ENCODE results near the gene ZNF408. TPM values are rescaled to one million over a fixed set of nuclear protein-coding genes. Genes with fewer than 3 reads are reported as not detected.
"Not testable (repeated sequence)": the region's sequence is repeated elsewhere in the genome, so short reads cannot be mapped to it uniquely, and the experiment has no call there.

ZNF408 gene
- total and polyA plus RNA-seq, 12 donors = 2.2 to 13.8 (median 9.2) TPM

DNA sequence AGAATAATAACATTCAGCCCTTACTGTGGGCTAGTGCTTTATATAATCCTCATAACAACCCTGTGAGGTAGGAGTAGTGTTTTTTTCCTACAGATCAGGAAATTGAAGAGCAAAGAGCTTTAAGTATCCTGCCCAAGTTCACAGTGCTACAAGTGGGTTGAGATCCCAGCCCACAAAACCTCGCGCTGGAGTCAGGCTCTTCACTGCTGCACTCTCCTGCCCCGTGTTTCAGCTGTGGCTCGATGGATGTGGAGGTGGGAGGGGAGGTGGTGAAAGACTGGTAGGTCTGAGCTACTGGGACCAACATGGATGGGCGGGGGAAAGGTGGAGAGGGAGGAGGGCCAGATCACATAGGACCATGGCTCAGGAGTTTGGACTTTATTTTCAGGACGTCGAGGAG, 6.1 kb downstream of the ZNF408 start:
- H3K9me3 ChIP-seq (replicated peaks in 1 of 3) = no peaks in the 10 kb centered on the region
- DNase-seq = no peak
- no peaks in the 10 kb centered on the region for H3K27me3 ChIP-seq
- H3K4me3 ChIP-seq = no peak overlapping the region
- TF ChIP-seq, protein P1, sequence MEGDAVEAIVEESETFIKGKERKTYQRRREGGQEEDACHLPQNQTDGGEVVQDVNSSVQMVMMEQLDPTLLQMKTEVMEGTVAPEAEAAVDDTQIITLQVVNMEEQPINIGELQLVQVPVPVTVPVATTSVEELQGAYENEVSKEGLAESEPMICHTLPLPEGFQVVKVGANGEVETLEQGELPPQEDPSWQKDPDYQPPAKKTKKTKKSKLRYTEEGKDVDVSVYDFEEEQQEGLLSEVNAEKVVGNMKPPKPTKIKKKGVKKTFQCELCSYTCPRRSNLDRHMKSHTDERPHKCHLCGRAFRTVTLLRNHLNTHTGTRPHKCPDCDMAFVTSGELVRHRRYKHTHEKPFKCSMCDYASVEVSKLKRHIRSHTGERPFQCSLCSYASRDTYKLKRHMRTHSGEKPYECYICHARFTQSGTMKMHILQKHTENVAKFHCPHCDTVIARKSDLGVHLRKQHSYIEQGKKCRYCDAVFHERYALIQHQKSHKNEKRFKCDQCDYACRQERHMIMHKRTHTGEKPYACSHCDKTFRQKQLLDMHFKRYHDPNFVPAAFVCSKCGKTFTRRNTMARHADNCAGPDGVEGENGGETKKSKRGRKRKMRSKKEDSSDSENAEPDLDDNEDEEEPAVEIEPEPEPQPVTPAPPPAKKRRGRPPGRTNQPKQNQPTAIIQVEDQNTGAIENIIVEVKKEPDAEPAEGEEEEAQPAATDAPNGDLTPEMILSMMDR (IDR thresholded peaks at IDR 0.05) = no peak
- no peak for TF ChIP-seq POLR2A (IDR thresholded peaks at IDR 0.05)
- H3K27ac ChIP-seq = no peak overlapping the region
- 85 to 90% (median 89%) methylated on average over 7 of the region's 7 CpGs for WGBS, 4 donors
- intact Hi-C loops (cut with DNase I) = no loop called here
- peaks cover 1 to 19% of the 10 kb centered on the region in 2 donors for H3K4me1 ChIP-seq (replicated peaks in 1 of 2)
- H3K36me3 ChIP-seq (replicated peaks in 1 of 2) = peaks cover 0 to 57% of the 10 kb centered on the region in 2 donors

DNA sequence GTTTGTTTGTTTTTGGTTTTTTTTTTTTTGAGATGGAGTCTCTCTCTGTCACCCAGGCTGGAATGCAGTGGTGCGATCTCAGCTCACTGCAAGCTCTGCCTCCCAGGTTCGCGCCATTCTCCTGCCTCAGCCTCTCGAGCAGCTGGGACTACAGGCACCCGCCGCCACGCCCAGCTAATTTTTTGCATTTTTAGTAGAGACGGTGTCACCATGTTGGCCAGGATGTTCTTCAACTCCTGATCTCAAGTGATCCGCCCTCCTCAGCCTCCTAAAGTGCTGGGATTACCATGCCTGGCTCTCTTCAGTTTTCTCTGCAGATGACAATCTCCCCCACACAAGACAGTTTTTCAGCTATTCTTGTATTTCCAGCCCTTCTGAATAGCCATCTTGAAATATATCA, 8.5 kb downstream of the ZNF408 start:
- peaks cover 0 to 35% of the 10 kb centered on the region in 2 donors for H3K36me3 ChIP-seq (replicated peaks in 1 of 2)
- peaks cover 4 to 13% of the 10 kb centered on the region in 2 donors for H3K4me1 ChIP-seq (replicated peaks in 1 of 2)
- H3K27me3 ChIP-seq; DNase-seq; H3K4me3 ChIP-seq; intact Hi-C loops (cut with DNase I); H3K27ac ChIP-seq; H3K9me3 ChIP-seq (replicated peaks in 1 of 3): not testable (repeated sequence)
- WGBS, 4 donors = 93 to 96% (median 94%) methylated on average over 9 of the region's 9 CpGs

DNA sequence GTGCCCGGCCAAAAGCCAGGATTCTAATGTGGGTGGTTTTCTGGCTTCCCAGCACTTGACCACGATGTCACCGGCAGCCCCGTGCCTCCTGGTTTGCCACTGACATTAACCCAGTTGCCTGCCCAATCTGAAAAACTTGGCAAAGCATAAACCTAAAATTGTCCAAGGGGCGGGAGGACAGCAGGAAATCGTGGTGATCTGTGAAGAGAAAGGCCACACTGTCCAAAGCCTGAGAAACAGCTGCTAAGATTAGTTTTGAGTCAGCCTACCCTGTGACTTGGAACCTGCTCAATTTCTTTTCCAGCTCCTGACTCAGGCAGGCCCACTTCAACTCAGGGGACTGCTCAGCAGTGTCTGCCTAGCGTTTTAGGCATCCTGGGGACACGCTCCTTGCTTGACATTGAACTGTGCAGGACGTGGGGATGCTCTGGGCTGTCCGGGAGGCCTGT, 10.0 kb downstream of the ZNF408 start:
- no peaks in the 10 kb centered on the region for H3K9me3 ChIP-seq (replicated peaks in 1 of 3)
- no peaks in the 10 kb centered on the region for H3K27me3 ChIP-seq
- TF ChIP-seq POLR2A (IDR thresholded peaks at IDR 0.05) = peak in 1 of 2 donors; percentile 86
- TF ChIP-seq, protein P1 (IDR thresholded peaks at IDR 0.05) = no peak
- H3K4me3 ChIP-seq = no peak overlapping the region
- H3K4me1 ChIP-seq (replicated peaks in 1 of 2) = peaks cover 4 to 17% of the 10 kb centered on the region in 2 donors
- intact Hi-C loops (cut with DNase I) = no loop called here
- WGBS, 4 donors = 27 to 32% (median 29%) methylated on average over 6 to 10 of the region's 10 CpGs
- peak overlapping the region; percentile 81 to 94 (median 92) for H3K27ac ChIP-seq
- H3K36me3 ChIP-seq (replicated peaks in 1 of 2) = peaks cover 0 to 20% of the 10 kb centered on the region in 2 donors
- DNase-seq = peak; percentile 68 to 94 (median 89)

DNA sequence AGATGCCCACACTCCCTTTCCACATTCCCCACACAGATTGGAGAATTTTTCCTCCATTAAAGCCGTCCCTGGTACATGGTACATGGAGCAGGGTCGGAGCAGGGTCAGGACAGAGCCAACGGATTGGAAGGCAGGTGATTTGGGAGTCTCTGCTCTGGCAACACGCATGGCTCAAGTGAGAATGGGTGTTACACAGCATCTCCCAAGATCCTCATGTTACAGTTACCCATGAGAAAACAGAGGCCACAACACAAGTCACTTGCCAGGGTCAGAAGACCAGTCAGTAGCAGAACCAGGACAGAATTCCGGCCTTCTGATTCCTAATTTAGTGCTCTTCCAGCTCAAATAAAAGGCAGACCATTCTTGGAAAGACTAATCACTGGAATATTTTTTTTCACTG, 10.5 kb downstream of the ZNF408 start:
- intact Hi-C loops (cut with DNase I) = no loop called here
- no peak overlapping the region for H3K4me3 ChIP-seq
- no peak for TF ChIP-seq POLR2A (IDR thresholded peaks at IDR 0.05)
- TF ChIP-seq, protein P1 (IDR thresholded peaks at IDR 0.05) = no peak
- no peaks in the 10 kb centered on the region for H3K9me3 ChIP-seq (replicated peaks in 1 of 3)
- no peak for DNase-seq
- peaks cover 0 to 15% of the 10 kb centered on the region in 2 donors for H3K36me3 ChIP-seq (replicated peaks in 1 of 2)
- WGBS, 4 donors = 64 to 69% (median 66%) methylated on average over 3 to 5 of the region's 5 CpGs
- H3K27me3 ChIP-seq = no peaks in the 10 kb centered on the region
- peak overlapping the region; percentile 81 to 94 (median 92) for H3K27ac ChIP-seq
- H3K4me1 ChIP-seq (replicated peaks in 1 of 2) = peaks cover 4 to 17% of the 10 kb centered on the region in 2 donors
